Measurements from ENCODE around the gene CYB561A3.

DNA sequence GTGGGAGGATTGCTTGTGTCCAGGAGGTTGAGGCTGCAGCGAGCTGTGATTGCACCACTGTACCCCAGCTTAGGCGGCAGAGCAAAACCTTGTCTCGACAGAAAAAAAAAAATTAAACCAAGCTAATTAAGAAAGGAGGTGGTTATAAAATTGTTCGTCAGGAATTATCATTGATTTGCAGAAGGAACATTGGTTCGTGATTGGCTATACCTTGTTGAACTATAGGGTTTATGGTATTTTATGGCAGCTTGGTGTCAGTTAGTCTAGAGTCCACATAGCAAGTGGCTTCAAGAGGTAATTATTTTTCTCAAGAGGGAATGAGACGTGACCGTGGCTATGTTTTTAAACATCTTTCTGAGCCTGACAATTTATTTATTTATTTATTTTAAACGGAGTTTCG, 19.2 kb upstream of the CYB561A3 start:
- TF ChIP-seq, protein P1, sequence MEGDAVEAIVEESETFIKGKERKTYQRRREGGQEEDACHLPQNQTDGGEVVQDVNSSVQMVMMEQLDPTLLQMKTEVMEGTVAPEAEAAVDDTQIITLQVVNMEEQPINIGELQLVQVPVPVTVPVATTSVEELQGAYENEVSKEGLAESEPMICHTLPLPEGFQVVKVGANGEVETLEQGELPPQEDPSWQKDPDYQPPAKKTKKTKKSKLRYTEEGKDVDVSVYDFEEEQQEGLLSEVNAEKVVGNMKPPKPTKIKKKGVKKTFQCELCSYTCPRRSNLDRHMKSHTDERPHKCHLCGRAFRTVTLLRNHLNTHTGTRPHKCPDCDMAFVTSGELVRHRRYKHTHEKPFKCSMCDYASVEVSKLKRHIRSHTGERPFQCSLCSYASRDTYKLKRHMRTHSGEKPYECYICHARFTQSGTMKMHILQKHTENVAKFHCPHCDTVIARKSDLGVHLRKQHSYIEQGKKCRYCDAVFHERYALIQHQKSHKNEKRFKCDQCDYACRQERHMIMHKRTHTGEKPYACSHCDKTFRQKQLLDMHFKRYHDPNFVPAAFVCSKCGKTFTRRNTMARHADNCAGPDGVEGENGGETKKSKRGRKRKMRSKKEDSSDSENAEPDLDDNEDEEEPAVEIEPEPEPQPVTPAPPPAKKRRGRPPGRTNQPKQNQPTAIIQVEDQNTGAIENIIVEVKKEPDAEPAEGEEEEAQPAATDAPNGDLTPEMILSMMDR (IDR thresholded peaks at IDR 0.05) = no peak
- TF ChIP-seq POLR2A (IDR thresholded peaks at IDR 0.05) = no peak
